Thyroid gland (tissue), 4 donors: ENCODE data around the gene PRKRA.

Experiments
- POLR2A ChIP-seq, 2 donors: fragments of 450-650 bp; IDR thresholded peaks; one replicate each; pipeline ENCODE4 v1.6.1; 2017; ENCODE audit warnings: antibody characterized with exemption in 2 of 2, mild to moderate bottlenecking in 2 of 2, moderate library complexity in 1 of 2
- TF ChIP-seq, protein P1 (sequence below), 6 experiments: fragments of 200-600 bp in 3 of 6; fragments of 450-650 bp in 3 of 6; sonication (generic) in 3 of 6; IDR thresholded peaks; one replicate each; pipeline ENCODE4 v1.5.1; 2016 to 2019; ENCODE audit warnings: antibody characterized with exemption in 6 of 6, mild to moderate bottlenecking in 2 of 6, inconsistent platforms in 1 of 6, moderate library complexity in 1 of 6

DNA sequence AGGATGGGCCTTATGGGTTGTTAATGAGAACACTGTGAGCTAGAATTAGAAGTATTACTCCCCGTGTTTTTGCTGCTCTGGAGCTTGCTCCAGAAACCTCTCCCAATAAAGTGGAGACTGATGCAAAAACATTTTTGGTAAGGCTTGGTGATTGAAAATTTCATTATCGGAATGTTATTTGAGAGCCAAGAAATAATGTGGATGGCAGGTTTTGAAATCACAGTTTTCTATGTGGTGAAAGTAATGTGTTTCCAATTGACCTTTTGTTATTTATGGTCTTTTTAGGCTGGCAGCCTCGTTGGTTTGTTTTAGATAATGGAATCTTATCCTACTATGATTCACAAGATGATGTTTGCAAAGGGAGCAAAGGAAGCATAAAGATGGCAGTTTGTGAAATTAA lies 34.4 kb upstream of the PRKRA start:
- TF ChIP-seq, protein P1, sequence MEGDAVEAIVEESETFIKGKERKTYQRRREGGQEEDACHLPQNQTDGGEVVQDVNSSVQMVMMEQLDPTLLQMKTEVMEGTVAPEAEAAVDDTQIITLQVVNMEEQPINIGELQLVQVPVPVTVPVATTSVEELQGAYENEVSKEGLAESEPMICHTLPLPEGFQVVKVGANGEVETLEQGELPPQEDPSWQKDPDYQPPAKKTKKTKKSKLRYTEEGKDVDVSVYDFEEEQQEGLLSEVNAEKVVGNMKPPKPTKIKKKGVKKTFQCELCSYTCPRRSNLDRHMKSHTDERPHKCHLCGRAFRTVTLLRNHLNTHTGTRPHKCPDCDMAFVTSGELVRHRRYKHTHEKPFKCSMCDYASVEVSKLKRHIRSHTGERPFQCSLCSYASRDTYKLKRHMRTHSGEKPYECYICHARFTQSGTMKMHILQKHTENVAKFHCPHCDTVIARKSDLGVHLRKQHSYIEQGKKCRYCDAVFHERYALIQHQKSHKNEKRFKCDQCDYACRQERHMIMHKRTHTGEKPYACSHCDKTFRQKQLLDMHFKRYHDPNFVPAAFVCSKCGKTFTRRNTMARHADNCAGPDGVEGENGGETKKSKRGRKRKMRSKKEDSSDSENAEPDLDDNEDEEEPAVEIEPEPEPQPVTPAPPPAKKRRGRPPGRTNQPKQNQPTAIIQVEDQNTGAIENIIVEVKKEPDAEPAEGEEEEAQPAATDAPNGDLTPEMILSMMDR (IDR thresholded peaks at IDR 0.05): no peak
- no peak for TF ChIP-seq POLR2A (IDR thresholded peaks at IDR 0.05)
